C1 segment of cervical spinal cord (tissue), 14 donors: ENCODE data around the gene ATP2A3.
"Not testable (repeated sequence)": the region's sequence is repeated elsewhere in the genome, so short reads cannot be mapped to it uniquely, and the experiment has no call there.

ENCODE experiments used
- DNase-seq, 14 donors: peaks; one replicate each; lab custom pipeline; 2025; lab: John Stamatoyannopoulos, UW

The ATP2A3 gene

GRCh38 chr17:3956327-3956957 is 7.8 kb downstream of the ATP2A3 start:
- no peak for DNase-seq

GRCh38 chr17:3955673-3955988 is 8.6 kb downstream of the ATP2A3 start:
- no peak for DNase-seq

GRCh38 chr17:3954976-3955672 is 9.1 kb downstream of the ATP2A3 start:
- DNase-seq = no peak

GRCh38 chr17:3954086-3954485 is 10.2 kb downstream of the ATP2A3 start:
- no peak for DNase-seq

GRCh38 chr17:3953542-3953941 is 10.7 kb downstream of the ATP2A3 start:
- no peak for DNase-seq

- DNase-seq = no peak
Measured at GRCh38 chr17:3952186-3952585, 12.1 kb downstream of the ATP2A3 start.

GRCh38 chr17:3951420-3951819 is 12.8 kb downstream of the ATP2A3 start:
- no peak for DNase-seq

GRCh38 chr17:3951003-3951402 is 13.2 kb downstream of the ATP2A3 start:
- DNase-seq = no peak

- no peak for DNase-seq
Measured at GRCh38 chr17:3950584-3950983, 13.7 kb downstream of the ATP2A3 start.

- no peak for DNase-seq
Measured at GRCh38 chr17:3949418-3949817, 14.8 kb downstream of the ATP2A3 start.

GRCh38 chr17:3948551-3948950 is 15.7 kb downstream of the ATP2A3 start:
- DNase-seq = not testable (repeated sequence)

- DNase-seq = no peak
Measured at GRCh38 chr17:3947318-3947810, 16.9 kb downstream of the ATP2A3 start.

GRCh38 chr17:3946711-3947235 is 17.5 kb downstream of the ATP2A3 start:
- DNase-seq = peak in 1 of 14 donors; percentile 61

GRCh38 chr17:3944485-3945388 is 19.5 kb downstream of the ATP2A3 start:
- DNase-seq = peak in 2 of 14 donors; percentile 7 to 31

GRCh38 chr17:3943240-3943891 is 20.9 kb downstream of the ATP2A3 start:
- no peak for DNase-seq

- no peak for DNase-seq
Measured at GRCh38 chr17:3940965-3941698, 23.1 kb downstream of the ATP2A3 start.

- DNase-seq = no peak
Measured at GRCh38 chr17:3937359-3937758, 26.9 kb downstream of the ATP2A3 start.

GRCh38 chr17:3935825-3936355 is 28.3 kb downstream of the ATP2A3 start:
- no peak for DNase-seq

- peak in 2 of 14 donors; percentile 17 to 27 for DNase-seq
Measured at GRCh38 chr17:3935140-3935542, 29.1 kb downstream of the ATP2A3 start.

GRCh38 chr17:3929764-3930163 is 34.5 kb downstream of the ATP2A3 start:
- DNase-seq = no peak

- no peak for DNase-seq
Measured at GRCh38 chr17:3929181-3929580, 35.1 kb downstream of the ATP2A3 start.
